Astrocyte (in vitro differentiated cells and primary cell): ENCODE data around the gene SLC35F2. TPM values are rescaled to one million over a fixed set of nuclear protein-coding genes. Genes with fewer than 3 reads are reported as not detected.
A peak's percentile ranks its signal among the peaks of the same experiment; 100 is the strongest.

Experiments used
- DNase-seq: peaks from one replicate; pipeline ENCODE4 v3.0.0-alpha.2; 2010; ENCODE audit warnings: low read depth
- FAIRE-seq: peaks from 2 replicates; lab custom pipeline; 2011; peaks lifted over from hg19 to GRCh38; lab: Jason Lieb, UNC
- H2AFZ ChIP-seq: 2 replicates; pipeline ENCODE4 v1.6.0; 2012; ENCODE audit warnings: low read depth, low read length, inconsistent platforms
- H3K27ac ChIP-seq: 2 replicates; pipeline ENCODE4 v1.5.1; 2011; ENCODE audit warnings: low read depth, low read length, inconsistent platforms
- H3K27me3 ChIP-seq: 2 replicates; pipeline ENCODE4 v1.6.0; 2011; ENCODE audit warnings: low read length, inconsistent platforms; ENCODE audit not compliant: insufficient read depth
- H3K36me3 ChIP-seq: 2 replicates; pipeline ENCODE4 v1.5.1; 2011; ENCODE audit warnings: low read length, inconsistent platforms; ENCODE audit not compliant: insufficient read depth
- H3K4me1 ChIP-seq: 2 replicates; pipeline ENCODE4 v1.5.1; 2011; ENCODE audit warnings: low read length, inconsistent platforms; ENCODE audit not compliant: insufficient read depth
- H3K4me2 ChIP-seq: 2 replicates; pipeline ENCODE4 v1.6.0; 2012; ENCODE audit warnings: low read length, inconsistent platforms
- H3K4me3 ChIP-seq: 2 replicates; pipeline ENCODE4 v1.5.1; 2011; ENCODE audit warnings: low read depth, mild to moderate bottlenecking, low read length, inconsistent platforms; ENCODE audit not compliant: insufficient read depth
- H3K79me2 ChIP-seq: 2 replicates; pipeline ENCODE4 v1.6.0; 2012; ENCODE audit warnings: mild to moderate bottlenecking, low read length, inconsistent platforms; ENCODE audit not compliant: insufficient read depth
- H3K9ac ChIP-seq: 2 replicates; pipeline ENCODE4 v1.6.0; 2012; ENCODE audit warnings: mild to moderate bottlenecking, low read length, inconsistent platforms
- H3K9me3 ChIP-seq: 2 replicates; pipeline ENCODE4 v1.5.1; 2012; ENCODE audit warnings: low read depth, mild to moderate bottlenecking, low read length, inconsistent platforms; ENCODE audit not compliant: insufficient read depth
- H4K20me1 ChIP-seq: 2 replicates; pipeline ENCODE4 v1.6.0; 2012; ENCODE audit warnings: low read length, inconsistent platforms; ENCODE audit not compliant: insufficient read depth
- H3K27ac Mint-ChIP-seq: one replicate; pipeline ENCODE4 v1.8.0; 2021; ENCODE audit warnings: mild to moderate bottlenecking, mixed read lengths; ENCODE audit not compliant: unreplicated experiment
- H3K27me3 Mint-ChIP-seq: one replicate; pipeline ENCODE4 v1.8.0; 2021; ENCODE audit warnings: low read depth, mixed read lengths; ENCODE audit not compliant: unreplicated experiment
- H3K36me3 Mint-ChIP-seq: one replicate; pipeline ENCODE4 v1.8.0; 2021; ENCODE audit warnings: low read depth, mixed read lengths; ENCODE audit not compliant: unreplicated experiment
- H3K4me1 Mint-ChIP-seq: one replicate; pipeline ENCODE4 v1.8.0; 2021; ENCODE audit warnings: low read depth, mixed read lengths; ENCODE audit not compliant: unreplicated experiment
- H3K4me3 Mint-ChIP-seq: one replicate; pipeline ENCODE4 v1.8.0; 2021; ENCODE audit warnings: mild to moderate bottlenecking, moderate library complexity, mixed read lengths; ENCODE audit not compliant: unreplicated experiment
- H3K9me3 Mint-ChIP-seq: one replicate; pipeline ENCODE4 v1.8.0; 2021; ENCODE audit warnings: mild to moderate bottlenecking, mixed read lengths; ENCODE audit not compliant: unreplicated experiment
- CTCF ChIP-seq: IDR thresholded peaks from 2 replicates; pipeline ENCODE4 v1.5.1; 2011; ENCODE audit warnings: low read depth, mild to moderate bottlenecking, inconsistent platforms, low read length, moderate library complexity; ENCODE audit not compliant: insufficient read depth
- EZH2 ChIP-seq: IDR thresholded peaks from 2 replicates; pipeline ENCODE4 v1.6.1; 2012; ENCODE audit warnings: mild to moderate bottlenecking, low read length, inconsistent platforms; ENCODE audit not compliant: insufficient read depth
- total RNA-seq: library from RNA; stranded (reverse); gene quantifications from 2 replicates; pipeline ENCODE4 v1.2.1, GENCODE V29; 2021

The SLC35F2 gene
- total RNA-seq, 1 donor from 2014 or later, result 52.5 TPM

- H3K4me1 Mint-ChIP-seq, result no peaks in the 10 kb centered on the region
- peak overlapping the region; percentile 84 for H3K9ac ChIP-seq
- H4K20me1 ChIP-seq, result no peaks in the 10 kb centered on the region
- no peaks in the 10 kb centered on the region for H3K36me3 Mint-ChIP-seq
- H3K79me2 ChIP-seq, result peaks cover 30% of the 10 kb centered on the region
- H2AFZ ChIP-seq, result peak overlapping the region; percentile 98
- H3K4me1 ChIP-seq, result peaks cover 9% of the 10 kb centered on the region
- H3K27me3 Mint-ChIP-seq, result no peaks in the 10 kb centered on the region
- no peaks in the 10 kb centered on the region for H3K36me3 ChIP-seq
- TF ChIP-seq EZH2 (no peak), CTCF (no peak)
- H3K27ac Mint-ChIP-seq, result peak overlapping the region; percentile 91
- DNase-seq, result no peak
- H3K27ac ChIP-seq, result no peak overlapping the region
- H3K27me3 ChIP-seq, result no peaks in the 10 kb centered on the region
- FAIRE-seq, result no peak
- no peaks in the 10 kb centered on the region for H3K9me3 ChIP-seq
- no peaks in the 10 kb centered on the region for H3K9me3 Mint-ChIP-seq
- peak overlapping the region; percentile 100 for H3K4me2 ChIP-seq
- peak overlapping the region; percentile 98 for H3K4me3 Mint-ChIP-seq
- peak overlapping the region; percentile 95 for H3K4me3 ChIP-seq
Observed at GRCh38 chr11:107859459-107860239, 1.1 kb upstream of the SLC35F2 start.

GRCh38 chr11:107857550-107858216 is 904 bp downstream of the SLC35F2 start:
- Histone ChIP-seq H3K9ac (peak overlapping the region; percentile 84), H2AFZ (peak overlapping the region; percentile 98), H3K27ac (no peak overlapping the region), H3K9me3 (no peaks in the 10 kb centered on the region), H3K79me2 (peaks cover 43% of the 10 kb centered on the region), H3K36me3 (no peaks in the 10 kb centered on the region), H3K4me3 (peak overlapping the region; percentile 95), H4K20me1 (peaks cover 5% of the 10 kb centered on the region), H3K4me2 (peak overlapping the region; percentile 100), H3K4me1 (peaks cover 9% of the 10 kb centered on the region), H3K27me3 (no peaks in the 10 kb centered on the region)
- no peak for TF ChIP-seq CTCF
- no peak for TF ChIP-seq EZH2
- H3K36me3 Mint-ChIP-seq, result no peaks in the 10 kb centered on the region
- peak overlapping the region; percentile 98 for H3K4me3 Mint-ChIP-seq
- FAIRE-seq (no peak), DNase-seq (no peak)
- no peaks in the 10 kb centered on the region for H3K27me3 Mint-ChIP-seq
- peak overlapping the region; percentile 91 for H3K27ac Mint-ChIP-seq
- H3K4me1 Mint-ChIP-seq, result no peaks in the 10 kb centered on the region
- no peaks in the 10 kb centered on the region for H3K9me3 Mint-ChIP-seq
